Epithelial cell of esophagus (primary cell): ENCODE data around the gene MAS1.
"Not testable (repeated sequence)": the region's sequence is repeated elsewhere in the genome, so short reads cannot be mapped to it uniquely, and the experiment has no call there.

Experiments
- DNase-seq: peaks from one replicate; pipeline ENCODE4 v3.0.0; 2010; ENCODE audit warnings: low read depth
- H3K4me3 ChIP-seq: 2 replicates; pipeline ENCODE4 v1.5.1; 2011; ENCODE audit warnings: mild to moderate bottlenecking, low read length, control low read depth
- TF ChIP-seq, protein P1 (sequence below): IDR thresholded peaks from 2 replicates; pipeline ENCODE4 v1.5.1; 2011; ENCODE audit warnings: low read depth, mild to moderate bottlenecking, low read length, control low read depth, inconsistent platforms; ENCODE audit not compliant: insufficient read depth; ENCODE audit errors: missing control alignments

Gene MAS1

GRCh38 chr6:159914565-159914923, 23.8 kb downstream of the MAS1 start:
- no peak for DNase-seq
- TF ChIP-seq, protein P1, sequence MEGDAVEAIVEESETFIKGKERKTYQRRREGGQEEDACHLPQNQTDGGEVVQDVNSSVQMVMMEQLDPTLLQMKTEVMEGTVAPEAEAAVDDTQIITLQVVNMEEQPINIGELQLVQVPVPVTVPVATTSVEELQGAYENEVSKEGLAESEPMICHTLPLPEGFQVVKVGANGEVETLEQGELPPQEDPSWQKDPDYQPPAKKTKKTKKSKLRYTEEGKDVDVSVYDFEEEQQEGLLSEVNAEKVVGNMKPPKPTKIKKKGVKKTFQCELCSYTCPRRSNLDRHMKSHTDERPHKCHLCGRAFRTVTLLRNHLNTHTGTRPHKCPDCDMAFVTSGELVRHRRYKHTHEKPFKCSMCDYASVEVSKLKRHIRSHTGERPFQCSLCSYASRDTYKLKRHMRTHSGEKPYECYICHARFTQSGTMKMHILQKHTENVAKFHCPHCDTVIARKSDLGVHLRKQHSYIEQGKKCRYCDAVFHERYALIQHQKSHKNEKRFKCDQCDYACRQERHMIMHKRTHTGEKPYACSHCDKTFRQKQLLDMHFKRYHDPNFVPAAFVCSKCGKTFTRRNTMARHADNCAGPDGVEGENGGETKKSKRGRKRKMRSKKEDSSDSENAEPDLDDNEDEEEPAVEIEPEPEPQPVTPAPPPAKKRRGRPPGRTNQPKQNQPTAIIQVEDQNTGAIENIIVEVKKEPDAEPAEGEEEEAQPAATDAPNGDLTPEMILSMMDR = no peak
- no peak overlapping the region for H3K4me3 ChIP-seq

DNA sequence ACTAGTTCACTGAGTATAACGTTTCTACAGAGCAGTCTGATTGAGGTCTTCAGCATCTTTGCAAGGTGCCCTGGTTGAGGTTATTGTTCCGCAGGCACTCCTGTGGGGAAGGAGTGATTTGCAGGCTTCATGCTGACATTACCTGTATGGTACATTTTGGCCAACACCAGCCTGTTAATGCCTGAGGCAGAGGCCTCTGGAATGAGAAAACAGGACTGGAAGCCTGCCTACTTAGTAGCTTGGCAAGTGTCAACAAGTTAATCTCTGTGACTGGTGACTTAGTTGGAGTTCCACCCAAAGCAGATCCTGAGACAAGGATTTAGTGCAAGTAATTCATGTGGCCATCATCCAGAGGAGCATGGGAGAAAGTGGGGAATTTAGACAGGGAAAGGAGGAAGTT, 24.6 kb downstream of the MAS1 start:
- TF ChIP-seq, protein P1 = no peak
- DNase-seq = peak; percentile 95

DNA sequence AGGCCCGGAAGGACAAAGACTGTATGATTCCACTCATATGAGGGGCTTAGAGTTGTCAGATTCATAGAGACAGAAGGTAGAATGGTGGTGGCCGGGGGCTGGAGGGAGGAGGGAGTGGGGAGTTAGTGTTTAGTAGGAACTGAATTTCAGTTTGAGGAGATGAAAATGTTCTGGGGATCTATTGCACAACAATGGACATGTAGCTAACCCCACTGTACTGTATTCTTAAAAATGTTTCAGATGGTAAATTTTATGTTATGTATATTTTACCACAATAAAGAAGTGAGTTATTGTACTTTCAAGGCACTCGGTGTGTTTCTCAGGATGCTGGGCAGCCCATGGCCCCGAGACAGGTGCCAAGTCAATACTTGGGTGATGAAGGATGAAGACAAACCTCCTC, 25.4 kb downstream of the MAS1 start:
- no peak overlapping the region for H3K4me3 ChIP-seq
- DNase-seq = no peak
- TF ChIP-seq, protein P1 = no peak

More for the DNA sequence above, 24.6 kb downstream of the MAS1 start:
- H3K4me3 ChIP-seq = no peak overlapping the region

DNA sequence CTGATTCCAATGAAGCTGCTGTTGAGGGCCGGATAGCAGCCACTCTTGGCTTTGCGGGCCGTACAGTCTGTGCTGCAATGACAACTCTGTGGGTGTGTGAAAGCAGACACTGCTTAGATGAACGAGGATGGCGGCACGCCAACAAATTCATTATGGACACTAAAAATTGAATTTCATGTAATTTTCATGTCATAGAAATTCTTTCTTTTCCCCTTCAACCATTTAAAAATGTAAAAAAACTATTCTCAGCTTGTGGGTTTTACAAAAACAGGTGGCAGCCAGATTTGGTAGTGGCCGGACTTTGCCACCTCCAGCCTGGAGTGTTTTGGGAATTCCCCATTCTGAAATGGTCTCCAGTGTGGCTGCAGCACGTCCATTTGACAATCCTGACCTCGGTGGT, 26.0 kb downstream of the MAS1 start:
- no peak overlapping the region for H3K4me3 ChIP-seq
- DNase-seq = no peak
- TF ChIP-seq, protein P1 = no peak

DNA sequence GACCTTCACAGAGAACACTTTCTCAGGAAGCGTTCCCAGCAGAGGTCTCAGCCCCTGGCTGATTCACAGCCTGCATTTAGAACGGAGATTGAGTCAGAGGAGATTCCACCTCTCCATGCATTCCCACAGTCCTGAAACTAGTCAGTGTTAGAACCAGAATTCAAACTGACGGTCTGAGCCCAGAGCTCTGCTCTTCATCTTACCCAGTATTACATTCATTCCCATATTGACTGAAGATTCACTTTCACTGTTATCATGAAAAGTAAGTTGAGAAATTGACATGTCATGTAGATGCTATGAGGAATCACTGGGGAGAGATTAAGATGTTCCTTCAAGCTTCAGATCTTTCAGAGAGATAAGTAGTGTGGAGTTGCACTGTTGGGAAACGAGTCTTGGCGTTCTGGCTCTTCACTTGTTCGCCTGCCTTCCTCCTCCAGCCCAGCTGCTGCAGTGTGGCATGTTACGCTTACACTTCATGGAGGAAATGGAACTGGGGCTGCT, 28.3 kb downstream of the MAS1 start:
- H3K4me3 ChIP-seq = no peak overlapping the region
- DNase-seq = peak; percentile 30
- TF ChIP-seq, protein P1 = no peak

- TF ChIP-seq, protein P1 = no peak
- no peak for DNase-seq
- H3K4me3 ChIP-seq = no peak overlapping the region
Measured at GRCh38 chr6:159919800-159920199, 29.0 kb downstream of the MAS1 start.

- DNase-seq, H3K4me3 ChIP-seq: not testable (repeated sequence)
Measured at GRCh38 chr6:159924150-159924549, 33.4 kb downstream of the MAS1 start.
